A549 treated with AZD9567 at 1 μM for 4 hours (cell line): ENCODE results near the gene PGLYRP1. TPM values are rescaled to one million over a fixed set of nuclear protein-coding genes. Genes with fewer than 3 reads are reported as not detected.

Source experiments
- total RNA-seq: library from RNA; stranded (reverse); fragments of 200-300 nt; extraction: Qiagen RNA extraction; gene quantifications from 5 replicates; pipeline ENCODE4 v1.2.3, GENCODE V29; 2022; ENCODE audit not compliant: insufficient read depth

PGLYRP1 gene, protein sequence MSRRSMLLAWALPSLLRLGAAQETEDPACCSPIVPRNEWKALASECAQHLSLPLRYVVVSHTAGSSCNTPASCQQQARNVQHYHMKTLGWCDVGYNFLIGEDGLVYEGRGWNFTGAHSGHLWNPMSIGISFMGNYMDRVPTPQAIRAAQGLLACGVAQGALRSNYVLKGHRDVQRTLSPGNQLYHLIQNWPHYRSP
- total RNA-seq: not detected in 5 replicates

DNA sequence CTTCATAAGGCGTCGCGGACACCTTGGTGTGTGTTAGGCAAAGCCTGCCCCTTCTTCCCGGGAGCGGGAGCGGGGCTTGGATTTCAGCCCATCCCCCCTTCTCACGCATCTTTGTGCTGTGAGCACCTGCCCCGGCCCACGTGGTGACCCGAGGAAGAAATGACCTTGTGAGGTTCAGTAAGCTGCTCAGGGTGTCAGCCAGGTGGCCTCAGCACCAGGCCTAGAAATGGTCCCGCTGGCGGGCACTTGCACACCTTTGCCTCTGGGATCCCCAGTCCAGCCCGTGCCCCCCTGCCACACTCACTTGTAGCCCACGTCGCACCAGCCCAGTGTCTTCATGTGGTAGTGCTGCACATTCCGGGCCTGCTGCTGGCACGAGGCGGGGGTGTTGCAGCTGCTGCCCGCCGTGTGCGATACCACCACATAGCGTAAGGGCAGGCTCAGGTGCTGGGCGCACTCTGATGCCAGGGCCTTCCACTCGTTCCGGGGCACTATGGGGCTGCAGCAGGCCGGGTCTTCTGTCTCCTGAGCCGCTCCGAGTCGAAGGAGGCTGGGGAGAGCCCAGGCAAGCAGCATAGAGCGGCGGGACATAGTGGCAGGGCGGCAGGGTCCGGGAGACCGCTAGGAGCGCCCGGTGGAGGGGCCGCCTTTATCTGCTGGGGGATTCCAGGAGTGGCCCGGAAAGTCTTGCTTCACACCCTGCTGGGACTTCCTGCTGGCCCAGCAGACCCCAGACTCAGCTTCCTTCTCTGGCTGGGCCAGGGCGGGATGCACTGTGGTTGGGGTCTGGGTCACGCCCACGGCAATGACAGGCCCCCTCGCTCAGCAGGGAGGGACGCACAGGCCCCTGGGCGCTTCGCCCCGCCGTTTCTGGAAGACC is at the start of gene PGLYRP1:
Gene PGLYRP1, minus strand, starts transcription at position 623 of the 880 bp plus-strand sequence. Its CDS starts 32 bp downstream, at position 591.

DNA sequence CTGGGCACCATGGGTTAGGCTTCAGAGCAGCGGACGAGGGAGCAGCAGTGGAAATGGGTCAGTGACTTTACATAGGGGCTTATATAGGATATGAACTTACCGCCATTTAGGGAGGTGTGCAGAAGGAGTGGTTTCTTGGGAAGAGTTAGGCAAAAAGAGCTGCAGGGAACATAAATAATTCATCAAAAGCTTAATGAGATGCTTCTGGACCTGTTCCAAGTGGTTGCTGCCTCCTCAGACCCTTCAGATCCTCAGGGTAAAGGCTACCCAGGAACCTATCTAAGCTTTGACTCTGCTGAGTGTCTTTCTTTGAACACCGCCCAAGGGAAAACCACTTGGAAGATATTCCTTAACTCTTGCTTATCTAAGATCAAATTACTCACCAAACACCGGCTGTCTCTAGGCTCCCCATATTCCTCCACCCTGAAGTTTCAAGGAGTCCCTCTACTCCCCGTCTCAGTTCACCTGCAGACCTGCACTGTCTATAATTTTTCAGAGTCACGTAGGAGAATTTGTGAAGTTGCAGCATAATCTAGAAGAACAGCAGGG is 18.2 kb upstream of the PGLYRP1 start, which contains the start of gene IGFL4:
Gene IGFL4, minus strand, starts transcription at position 51 of the 549 bp plus-strand sequence. Its CDS starts 40 bp downstream, at position 11.

DNA sequence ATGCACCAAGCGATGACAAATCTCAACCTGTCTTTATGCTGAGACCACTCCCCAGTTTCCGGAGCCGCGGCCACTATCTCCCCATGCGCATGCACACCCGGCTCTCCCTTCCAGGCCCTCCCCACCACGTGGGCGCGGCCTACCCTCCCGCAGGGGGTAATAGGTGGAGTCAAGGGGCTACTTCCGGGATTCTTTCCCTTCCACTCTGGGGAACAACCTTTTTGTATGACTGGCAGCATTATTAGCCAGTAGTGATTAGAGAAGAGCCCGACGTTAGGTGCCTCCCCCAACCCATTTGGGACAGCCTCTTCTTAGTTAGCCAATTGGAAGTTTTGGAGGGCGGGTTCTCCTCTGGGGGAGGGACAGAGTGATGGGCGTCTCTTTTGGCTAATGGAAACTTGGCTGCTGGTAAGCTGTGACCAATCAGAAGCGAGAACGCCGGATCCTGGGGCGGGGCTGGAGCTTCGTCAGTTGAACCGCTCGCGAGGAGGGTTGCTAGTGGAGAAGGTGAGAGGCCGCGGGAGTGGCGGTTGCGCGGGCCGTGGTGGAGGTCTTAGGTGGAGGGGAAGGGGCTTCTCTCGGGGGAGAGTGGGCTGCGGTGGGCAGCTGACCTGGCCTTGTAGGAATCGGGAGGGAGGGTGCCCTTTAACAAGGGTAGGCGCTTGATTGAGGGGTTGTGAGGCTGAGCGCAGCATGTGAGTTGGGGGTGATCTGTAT is 27.7 kb downstream of the PGLYRP1 start, which contains the start of gene CCDC61:
Gene CCDC61, plus strand, starts transcription at position 470 of the 717 bp plus-strand sequence. CDS start 7,552 bp downstream, outside the sequence.

DNA sequence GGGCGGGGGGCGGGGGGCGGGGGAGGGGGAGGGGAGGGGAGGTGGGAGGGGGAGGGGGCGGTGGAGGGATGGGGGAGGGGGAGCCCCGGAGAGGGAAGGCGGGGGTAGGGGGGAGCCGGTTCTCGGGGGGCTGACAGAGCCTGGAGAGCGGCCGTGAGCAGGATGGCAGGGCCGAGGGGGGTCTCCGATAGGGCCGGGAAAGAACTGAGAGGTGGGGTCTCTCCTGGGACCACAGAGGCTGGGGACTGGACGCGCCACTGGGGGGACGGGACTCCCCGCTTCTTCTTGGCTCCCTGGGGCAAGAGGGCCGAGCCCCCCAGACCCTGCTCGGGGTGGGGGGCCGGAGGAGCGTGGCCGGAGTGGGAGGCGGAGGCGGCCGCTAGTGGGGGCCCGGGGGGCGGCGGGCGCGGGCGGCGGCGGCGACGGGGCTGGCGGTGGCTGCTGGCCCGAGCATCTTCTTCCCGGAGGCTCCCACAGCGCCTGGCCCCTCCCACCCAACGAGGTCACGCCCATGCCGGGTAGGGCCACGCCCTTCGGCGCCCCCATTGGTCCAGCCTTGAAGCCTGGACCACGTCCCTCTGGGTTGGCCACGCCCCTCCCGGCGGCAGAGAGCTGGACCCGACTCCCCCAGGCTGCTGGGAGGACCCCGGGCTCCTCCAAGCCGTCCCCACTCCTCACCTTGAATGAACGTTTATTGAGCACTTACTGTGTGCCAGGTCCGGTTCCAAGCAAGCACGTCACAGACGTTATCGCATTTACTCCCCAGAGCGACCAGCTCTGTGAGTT is 49.1 kb downstream of the PGLYRP1 start, which contains the start of gene NOVA2:
Gene NOVA2, minus strand, starts transcription at position 313 of the 786 bp plus-strand sequence. CDS start 514 bp downstream, outside the sequence.

Other genes with a start within 250 kb of the PGLYRP1 start
- gene DMPK, start 240.6 kb downstream of the PGLYRP1 start, total RNA-seq: 28.6 to 52.4 TPM (median 47.5 TPM) in 5 replicates
- 15.6 to 37.6 TPM (median 37.3 TPM) in 5 replicates for gene DMWD, start 230.2 kb downstream of the PGLYRP1 start, total RNA-seq
- not detected in 5 replicates for gene RSPH6A, start 207.7 kb downstream of the PGLYRP1 start, total RNA-seq
- 58.3 to 79.0 TPM (median 74.4 TPM) in 5 replicates for gene SYMPK, start 159.9 kb downstream of the PGLYRP1 start, total RNA-seq
- 0.65 to 0.82 TPM (median 0.72 TPM) in 4 of 5 replicates, not detected in the other for gene FOXA3, start 158.7 kb downstream of the PGLYRP1 start, total RNA-seq
- 22.5 to 37.7 TPM (median 36.3 TPM) in 5 replicates for gene IRF2BP1, start 136.9 kb downstream of the PGLYRP1 start, total RNA-seq
- gene MYPOP, start 120.4 kb downstream of the PGLYRP1 start, total RNA-seq: 6.8 to 9.6 TPM (median 8.7 TPM) in 5 replicates
- gene NANOS2, start 108.3 kb downstream of the PGLYRP1 start, total RNA-seq: not detected in 5 replicates
- gene NOVA2, start 49.2 kb downstream of the PGLYRP1 start, total RNA-seq: 0.30 to 0.46 TPM (median 0.38 TPM) in 4 of 5 replicates, not detected in the other
- gene CCDC61, start 27.6 kb downstream of the PGLYRP1 start, total RNA-seq: 5.1 to 5.8 TPM (median 5.5 TPM) in 4 of 5 replicates, not detected in the other
- 0.17 to 0.47 TPM (median 0.37 TPM) in 4 of 5 replicates, not detected in the other for gene IGFL4, start 17.9 kb upstream of the PGLYRP1 start, total RNA-seq
- gene IGFL3, start 101.6 kb upstream of the PGLYRP1 start, total RNA-seq: 0.14 to 0.37 TPM in 2 of 5 replicates, not detected in the others
- 0.57 to 1.4 TPM (median 0.75 TPM) in 4 of 5 replicates, not detected in the other for gene IGFL2, start 125.2 kb upstream of the PGLYRP1 start, total RNA-seq
- gene IGFL1, start 206.7 kb upstream of the PGLYRP1 start, total RNA-seq: 1.2 to 2.0 TPM (median 1.6 TPM) in 4 of 5 replicates, not detected in the other